SJSA1 (cell line): ENCODE measurements around the gene PPCDC. TPM values are rescaled to one million over a fixed set of nuclear protein-coding genes. Genes with fewer than 3 reads are reported as not detected.
A peak's percentile ranks its signal among the peaks of the same experiment; 100 is the strongest.
"Not testable (repeated sequence)": the region's sequence is repeated elsewhere in the genome, so short reads cannot be mapped to it uniquely, and the experiment has no call there.

Experiments
- DNase-seq, 2 experiments: peaks; one replicate each; pipeline ENCODE4 v3.0.0-alpha.2; 2015 to 2020; ENCODE audit warnings: low spot score in 2 of 2, low read depth in 1 of 2
- H3K27ac ChIP-seq: fragments of 250-450 bp; sonication (Bioruptor Pico); 2 replicates; pipeline ENCODE4 v1.5.1; 2020; ENCODE audit warnings: mild to moderate bottlenecking, moderate library complexity
- H3K27me3 ChIP-seq: fragments of 250-450 bp; sonication (Bioruptor Pico); replicated peaks from 2 replicates; pipeline ENCODE4 v1.5.1; 2020; ENCODE audit warnings: mild to moderate bottlenecking, moderate library complexity
- H3K36me3 ChIP-seq: fragments of 250-450 bp; sonication (Bioruptor Pico); 2 replicates; pipeline ENCODE4 v1.5.1; 2020; ENCODE audit warnings: mild to moderate bottlenecking
- H3K4me1 ChIP-seq: fragments of 250-450 bp; sonication (Bioruptor Pico); replicated peaks from 2 replicates; pipeline ENCODE4 v1.6.1; 2021; ENCODE audit warnings: mild to moderate bottlenecking
- H3K4me3 ChIP-seq: fragments of 250-450 bp; sonication (Bioruptor Pico); 2 replicates; pipeline ENCODE4 v1.5.1; 2020; ENCODE audit warnings: mild to moderate bottlenecking
- H3K9me3 ChIP-seq: fragments of 250-450 bp; sonication (Bioruptor Pico); replicated peaks from 2 replicates; pipeline ENCODE4 v1.5.1; 2020; ENCODE audit warnings: mild to moderate bottlenecking
- total RNA-seq: library from RNA; depleted of rRNA; stranded (reverse); fragments of >200 nt; shearing (Covaris generic); gene quantifications from 2 replicates; pipeline ENCODE4 v1.2.3, GENCODE V29; 2014

The PPCDC gene
- total RNA-seq, 1 experiment from 2014 or later, result 12.9 TPM

- Histone ChIP-seq H3K4me3 (no peak overlapping the region), H3K27me3 (no peaks in the 10 kb centered on the region), H3K9me3 (no peaks in the 10 kb centered on the region), H3K4me1 (peaks cover 35% of the 10 kb centered on the region), H3K27ac (no peak overlapping the region), H3K36me3 (no peaks in the 10 kb centered on the region)
- DNase-seq, result peak in 1 of 2 experiments; percentile 26
These were observed 47.3 kb downstream of the PPCDC start for GRCh38 chr15:75070674-75071073.

- no peaks in the 10 kb centered on the region for H3K27me3 ChIP-seq
- no peak overlapping the region; the same call in 1 of the 2 replicates for H3K27ac ChIP-seq
- no peaks in the 10 kb centered on the region for H3K36me3 ChIP-seq
- no peaks in the 10 kb centered on the region for H3K9me3 ChIP-seq
- no peak overlapping the region for H3K4me3 ChIP-seq
- H3K4me1 ChIP-seq, result peaks cover 18% of the 10 kb centered on the region
- DNase-seq, result peak in 1 of 2 experiments; percentile 64
These were observed 49.8 kb downstream of the PPCDC start for GRCh38 chr15:75073197-75073596.

- DNase-seq, result no peak
- peaks cover 16% of the 10 kb centered on the region for H3K4me1 ChIP-seq
- H3K9me3 ChIP-seq, result no peaks in the 10 kb centered on the region
- H3K4me3 ChIP-seq, result no peak overlapping the region
- no peaks in the 10 kb centered on the region for H3K27me3 ChIP-seq
- H3K36me3 ChIP-seq, result no peaks in the 10 kb centered on the region
- H3K27ac ChIP-seq, result no peak overlapping the region
These were observed 52.9 kb downstream of the PPCDC start for GRCh38 chr15:75076277-75076676.

GRCh38 chr15:75077551-75077961 lies 54.2 kb downstream of the PPCDC start:
- H3K4me1 ChIP-seq, result peaks cover 16% of the 10 kb centered on the region
- H3K4me3 ChIP-seq, H3K27me3 ChIP-seq, H3K9me3 ChIP-seq, H3K27ac ChIP-seq, DNase-seq, H3K36me3 ChIP-seq: not testable (repeated sequence)

GRCh38 chr15:75081150-75081549 lies 57.8 kb downstream of the PPCDC start:
- H3K36me3 ChIP-seq, result no peaks in the 10 kb centered on the region
- H3K27me3 ChIP-seq, result no peaks in the 10 kb centered on the region
- no peak overlapping the region for H3K27ac ChIP-seq
- DNase-seq, result no peak
- no peaks in the 10 kb centered on the region; the same call in 1 of the 2 replicates for H3K9me3 ChIP-seq
- H3K4me1 ChIP-seq, result peaks cover 5% of the 10 kb centered on the region; the same call in 1 of the 2 replicates
- no peak overlapping the region for H3K4me3 ChIP-seq

- peaks cover 5% of the 10 kb centered on the region; the same call in 1 of the 2 replicates for H3K4me1 ChIP-seq
- no peaks in the 10 kb centered on the region for H3K36me3 ChIP-seq
- H3K4me3 ChIP-seq, result no peak overlapping the region
- H3K27me3 ChIP-seq, result no peaks in the 10 kb centered on the region
- no peak for DNase-seq
- no peak overlapping the region for H3K27ac ChIP-seq
- H3K9me3 ChIP-seq, result no peaks in the 10 kb centered on the region; the same call in 1 of the 2 replicates
These were observed 59.3 kb downstream of the PPCDC start for GRCh38 chr15:75082689-75083088.

GRCh38 chr15:75085708-75086107 lies 62.3 kb downstream of the PPCDC start:
- not testable (repeated sequence) for H3K27ac ChIP-seq, H3K4me1 ChIP-seq, H3K4me3 ChIP-seq, H3K27me3 ChIP-seq, H3K9me3 ChIP-seq, DNase-seq, H3K36me3 ChIP-seq

- Histone ChIP-seq H3K27ac (no peak overlapping the region), H3K27me3 (no peaks in the 10 kb centered on the region)
These were observed 66.3 kb downstream of the PPCDC start for GRCh38 chr15:75089456-75090387.

DNA sequence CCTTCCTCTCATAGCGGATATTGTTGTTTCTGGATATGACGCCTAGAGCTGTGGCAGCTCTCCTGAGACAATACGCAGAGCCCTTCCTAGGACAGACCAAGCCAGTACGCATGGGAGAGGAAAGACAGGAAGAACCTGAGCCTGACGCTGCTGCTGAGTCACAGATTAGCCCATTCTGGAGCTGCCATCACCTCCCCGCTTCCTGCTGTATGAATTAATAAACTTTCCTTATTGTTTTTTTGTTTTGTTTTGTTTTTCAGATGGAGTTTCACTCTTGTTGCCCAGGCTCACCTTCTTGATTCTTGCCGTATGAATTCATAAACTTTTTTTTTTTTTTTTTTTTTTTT lies 67.0 kb downstream of the PPCDC start:
- Histone ChIP-seq H3K4me3 (no peak overlapping the region), H3K36me3 (no peaks in the 10 kb centered on the region), H3K27ac (no peak overlapping the region), H3K9me3 (no peaks in the 10 kb centered on the region; the same call in 1 of the 2 replicates), H3K27me3 (no peaks in the 10 kb centered on the region), H3K4me1 (peaks cover 3% of the 10 kb centered on the region; the same call in 1 of the 2 replicates)
- peak in 1 of 2 experiments; percentile 39 for DNase-seq

More at GRCh38 chr15:75089456-75090387, 66.3 kb downstream of the PPCDC start:
- H3K9me3 ChIP-seq, result no peaks in the 10 kb centered on the region; the same call in 1 of the 2 replicates
- DNase-seq, result no peak
- H3K4me3 ChIP-seq, result no peak overlapping the region
- peaks cover 3% of the 10 kb centered on the region; the same call in 1 of the 2 replicates for H3K4me1 ChIP-seq
- H3K36me3 ChIP-seq, result no peaks in the 10 kb centered on the region

GRCh38 chr15:75091814-75092213 lies 68.4 kb downstream of the PPCDC start:
- Histone ChIP-seq H3K4me1 (peaks cover 3% of the 10 kb centered on the region; the same call in 1 of the 2 replicates), H3K27me3 (no peaks in the 10 kb centered on the region), H3K27ac (no peak overlapping the region), H3K9me3 (no peaks in the 10 kb centered on the region), H3K36me3 (no peaks in the 10 kb centered on the region), H3K4me3 (no peak overlapping the region)
- no peak for DNase-seq

- H3K27ac ChIP-seq, H3K4me1 ChIP-seq, H3K9me3 ChIP-seq, H3K36me3 ChIP-seq, H3K27me3 ChIP-seq, DNase-seq, H3K4me3 ChIP-seq: not testable (repeated sequence)
These were observed 71.6 kb downstream of the PPCDC start for GRCh38 chr15:75094961-75095478.

DNA sequence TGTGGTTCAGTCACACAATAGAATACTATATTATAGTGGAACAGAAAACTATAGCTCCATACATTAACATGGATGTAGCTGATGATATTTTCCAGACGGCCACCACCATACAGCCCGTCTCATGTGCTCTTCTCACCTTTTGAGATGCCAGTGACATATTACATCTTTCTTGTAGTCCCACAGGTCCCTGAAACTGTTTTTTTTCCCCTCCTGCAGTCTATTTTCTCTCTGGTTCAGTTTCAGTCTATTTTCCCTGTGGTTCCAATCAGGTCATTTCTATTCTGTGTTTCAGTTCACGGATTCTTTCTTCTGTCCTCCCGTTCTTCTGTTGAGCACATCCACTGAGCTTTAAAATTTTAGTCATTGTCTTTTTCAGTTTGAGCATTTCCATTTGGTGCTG lies 72.2 kb downstream of the PPCDC start:
- H3K9me3 ChIP-seq, result no peaks in the 10 kb centered on the region
- H3K36me3 ChIP-seq, result no peaks in the 10 kb centered on the region
- DNase-seq, result no peak
- H3K4me1 ChIP-seq, result no peaks in the 10 kb centered on the region
- H3K4me3 ChIP-seq, result no peak overlapping the region
- no peaks in the 10 kb centered on the region for H3K27me3 ChIP-seq
- no peak overlapping the region for H3K27ac ChIP-seq

GRCh38 chr15:75097939-75098338 lies 74.5 kb downstream of the PPCDC start:
- H3K4me3 ChIP-seq, result no peak overlapping the region
- DNase-seq, result no peak

GRCh38 chr15:75098404-75098803 lies 75.0 kb downstream of the PPCDC start:
- Histone ChIP-seq H3K4me3 (no peak overlapping the region), H3K27me3 (no peaks in the 10 kb centered on the region), H3K4me1 (no peaks in the 10 kb centered on the region), H3K9me3 (no peaks in the 10 kb centered on the region), H3K36me3 (no peaks in the 10 kb centered on the region), H3K27ac (no peak overlapping the region)
- DNase-seq, result no peak

More at GRCh38 chr15:75097939-75098338, 74.5 kb downstream of the PPCDC start:
- Histone ChIP-seq H3K27ac (no peak overlapping the region), H3K36me3 (no peaks in the 10 kb centered on the region), H3K27me3 (no peaks in the 10 kb centered on the region), H3K4me1 (no peaks in the 10 kb centered on the region), H3K9me3 (no peaks in the 10 kb centered on the region)
